Hematopoietic multipotent progenitor cell treated with erythropoietin and hydrocortisone succinate and interleukin-3 and kit ligand, for 8 days (in vitro differentiated cells): ENCODE results near the gene COMT.

ENCODE experiments used
- DNase-seq: peaks from one replicate; pipeline ENCODE4 v3.0.0-alpha.2; 2015

The COMT gene

GRCh38 chr22:19959043-19959586 lies 17.5 kb downstream of the COMT start:
- DNase-seq = peak; percentile 60

GRCh38 chr22:19959587-19960490 lies 18.3 kb downstream of the COMT start:
- DNase-seq = no peak

GRCh38 chr22:19960491-19961200 lies 19.1 kb downstream of the COMT start:
- DNase-seq = no peak

GRCh38 chr22:19961201-19961580 lies 19.6 kb downstream of the COMT start:
- DNase-seq = no peak

GRCh38 chr22:19961868-19962245 lies 20.3 kb downstream of the COMT start:
- DNase-seq = no peak

- peak; percentile 87 for DNase-seq
These were observed 20.8 kb downstream of the COMT start for GRCh38 chr22:19962246-19962908.

- no peak for DNase-seq
These were observed 21.6 kb downstream of the COMT start for GRCh38 chr22:19962909-19963806.

GRCh38 chr22:19963863-19964642 lies 22.5 kb downstream of the COMT start:
- DNase-seq = no peak

GRCh38 chr22:19964701-19965386 lies 23.3 kb downstream of the COMT start:
- no peak for DNase-seq

GRCh38 chr22:19965771-19966709 lies 24.5 kb downstream of the COMT start:
- peak; percentile 29 for DNase-seq

- no peak for DNase-seq
These were observed 25.6 kb downstream of the COMT start for GRCh38 chr22:19966908-19967750.

- DNase-seq = no peak
These were observed 26.4 kb downstream of the COMT start for GRCh38 chr22:19967850-19968449.

- DNase-seq = no peak
These were observed 26.9 kb downstream of the COMT start for GRCh38 chr22:19968450-19968891.

- no peak for DNase-seq
These were observed 27.8 kb downstream of the COMT start for GRCh38 chr22:19969141-19969928.

GRCh38 chr22:19970031-19970478 lies 28.5 kb downstream of the COMT start:
- DNase-seq = no peak

- DNase-seq = peak; percentile 76
These were observed 29.1 kb downstream of the COMT start for GRCh38 chr22:19970479-19971275.
